IgD-negative memory B cell (primary cell): ENCODE results near the gene SHISAL2A. TPM values are rescaled to one million over a fixed set of nuclear protein-coding genes. Genes with fewer than 3 reads are reported as not detected.
A peak's percentile ranks its signal among the peaks of the same experiment; 100 is the strongest.

ENCODE experiments used
- H3K27ac Mint-ChIP-seq, 3 donors: one replicate each; pipeline ENCODE4 v1.8.0; 2020 to 2022; ENCODE audit warnings: mild to moderate bottlenecking in 3 of 3, mixed read lengths in 3 of 3, moderate library complexity in 1 of 3
- H3K27me3 Mint-ChIP-seq: one replicate; pipeline ENCODE4 v1.8.0; 2021; ENCODE audit warnings: mixed read lengths
- H3K36me3 Mint-ChIP-seq: one replicate; pipeline ENCODE4 v1.8.0; 2020; ENCODE audit warnings: mild to moderate bottlenecking, mixed read lengths
- H3K4me1 Mint-ChIP-seq, 3 donors: one replicate each; pipeline ENCODE4 v1.8.0; 2020 to 2022; ENCODE audit warnings: mixed read lengths in 3 of 3, mild to moderate bottlenecking in 1 of 3
- H3K4me3 Mint-ChIP-seq, 4 donors: one replicate each; pipeline ENCODE4 v1.8.0; 2020 to 2022; ENCODE audit warnings: mild to moderate bottlenecking in 4 of 4, mixed read lengths in 4 of 4, moderate library complexity in 3 of 4
- H3K9me3 Mint-ChIP-seq, 3 donors: one replicate each; pipeline ENCODE4 v1.8.0; 2020 to 2021; ENCODE audit warnings: mixed read lengths in 3 of 3, mild to moderate bottlenecking in 1 of 3
- polyA plus RNA-seq: library from polyadenylated mRNA; unstranded; fragments of 300-500 nt; fragmentation: Illumina TruSeq; gene quantifications from one replicate; pipeline ENCODE4 v1.2.3, GENCODE V29; 2021

The SHISAL2A gene
- polyA plus RNA-seq, 1 donor from 2014 or later: 17.6 TPM

DNA sequence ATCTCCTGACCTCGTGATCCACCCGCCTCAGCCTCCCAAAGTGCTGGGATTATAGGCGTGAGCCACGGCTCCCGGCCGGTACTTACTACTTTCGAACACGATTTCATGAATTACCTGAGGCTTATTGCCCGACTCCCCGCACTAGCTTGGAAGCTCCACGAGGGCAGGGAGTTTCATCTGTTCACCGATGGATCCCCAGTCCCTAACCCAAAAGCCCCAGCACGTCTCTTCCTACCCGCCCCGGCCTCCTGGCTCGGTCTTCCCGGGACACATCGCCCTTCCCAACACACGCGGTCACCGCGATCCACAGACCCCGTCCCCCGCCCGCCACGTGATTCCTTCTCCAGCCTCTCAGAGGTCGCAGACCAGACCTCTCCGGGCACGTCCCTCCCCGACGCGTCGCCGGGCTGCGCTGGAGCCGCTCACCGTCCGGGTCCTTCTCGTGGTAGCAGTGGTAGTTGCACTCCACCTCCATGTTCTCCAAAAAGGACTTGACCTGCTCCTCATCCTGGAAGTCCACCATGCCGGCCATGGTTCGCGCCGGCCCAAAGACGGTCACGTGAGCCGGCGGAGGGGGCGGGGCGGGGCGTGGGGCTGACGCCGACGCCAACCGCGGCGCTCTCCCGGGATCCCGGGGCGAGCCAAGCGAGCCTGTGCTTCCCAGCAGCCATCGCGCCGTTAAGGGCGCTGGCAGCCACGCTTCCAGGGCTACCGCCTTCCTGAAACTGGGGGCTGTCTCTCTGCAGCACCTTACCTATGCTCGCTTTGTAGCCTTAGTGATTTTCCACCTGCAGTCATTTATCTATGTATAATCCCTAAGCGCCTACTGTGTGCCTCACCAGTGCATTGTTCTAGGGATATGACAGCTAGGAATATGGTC is 65.1 kb downstream of the SHISAL2A start, which contains the start of gene COA7:
Gene COA7, minus strand, starts transcription at position 553 of the 880 bp plus-strand sequence. Its CDS starts 21 bp downstream, at position 532.
- Mint-ChIP-seq H3K27me3 (no peaks in the 10 kb centered on the region), H3K9me3 (no peaks in the 10 kb centered on the region), H3K36me3 (peaks cover 2% of the 10 kb centered on the region), H3K4me1 (peaks cover 17 to 33% (median 27%) of the 10 kb centered on the region in 3 donors), H3K27ac (peak within 1 kb of the TSS; percentile 91 to 93 (median 91)), H3K4me3 (peak within 1 kb of the TSS; percentile 90 to 97 (median 94))

DNA sequence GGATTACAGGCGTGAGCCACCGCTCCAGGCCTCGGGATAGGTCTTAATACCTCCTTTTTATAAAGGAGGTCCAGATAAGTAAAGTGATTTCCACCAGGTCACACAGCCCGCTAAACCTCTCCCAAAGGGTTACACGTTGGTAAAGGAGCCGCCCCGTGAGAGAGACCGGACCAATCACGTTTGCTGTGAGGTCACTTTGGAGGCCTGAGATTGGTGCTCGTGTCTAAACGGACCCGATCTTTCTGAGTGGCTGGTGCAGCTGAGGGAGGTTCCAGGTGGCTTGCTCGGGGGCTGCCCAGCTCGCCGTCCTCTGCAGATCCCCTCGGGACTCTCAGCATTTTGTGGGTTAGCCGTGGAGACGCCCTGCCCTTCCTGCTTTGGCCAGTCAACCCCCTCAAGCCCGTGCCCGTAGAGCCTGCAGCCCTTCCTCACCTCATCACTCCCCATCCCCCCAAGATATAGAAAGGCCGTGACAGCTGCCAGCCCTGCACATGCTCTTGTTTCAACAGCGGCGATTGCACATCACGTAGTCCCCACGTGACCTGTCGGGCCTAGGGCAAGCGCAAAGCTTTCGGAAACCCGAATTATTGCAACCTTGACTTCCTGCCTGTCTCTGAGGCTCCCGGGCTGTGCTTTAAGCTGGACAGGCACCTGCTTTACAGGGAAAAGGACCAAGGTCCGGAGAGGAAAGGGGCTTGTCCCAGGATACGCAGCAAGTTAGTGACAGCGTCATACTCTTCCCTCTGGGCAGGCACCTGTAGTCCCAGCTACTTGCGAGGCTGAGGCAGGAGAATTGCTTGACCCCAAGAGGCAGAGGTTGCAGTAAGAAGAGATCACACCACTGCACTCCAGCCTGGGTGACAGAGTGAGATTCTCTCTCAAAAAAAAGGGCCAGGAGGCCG is 70.2 kb downstream of the SHISAL2A start:
- Mint-ChIP-seq H3K4me3 (peak overlapping the region; percentile 83 to 94 (median 88)), H3K27me3 (peaks cover 3% of the 10 kb centered on the region), H3K36me3 (no peaks in the 10 kb centered on the region)

DNA sequence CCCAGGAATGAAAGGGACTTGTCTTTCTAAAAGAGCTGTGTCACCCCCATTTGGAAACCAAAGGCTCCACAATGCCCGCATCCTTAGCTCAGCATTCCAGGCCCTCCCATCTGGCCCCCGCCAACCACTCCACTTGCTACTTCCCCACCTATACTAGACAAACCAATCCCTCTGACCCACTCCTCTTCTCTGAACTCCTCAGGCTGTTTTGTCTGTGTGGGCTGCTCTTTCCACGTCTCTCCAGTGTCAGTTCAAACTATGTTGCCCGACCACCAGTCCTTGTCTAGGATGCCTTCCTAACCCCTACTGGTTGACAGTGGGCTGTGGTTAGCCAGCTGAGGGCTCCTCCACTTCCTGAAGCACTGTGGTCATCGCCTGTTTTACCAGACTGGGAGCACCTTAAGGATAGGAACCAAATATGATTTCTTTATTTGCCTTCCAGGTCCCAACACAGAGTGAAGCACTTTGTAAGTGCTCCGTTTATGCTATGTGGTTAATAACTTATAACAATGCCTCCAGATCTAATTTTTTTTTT is 73.2 kb downstream of the SHISAL2A start:
- Mint-ChIP-seq H3K27ac (no peak overlapping the region), H3K27me3 (peaks cover 5% of the 10 kb centered on the region), H3K4me3 (peak overlapping the region in 1 of 4 donors; percentile 50), H3K36me3 (no peaks in the 10 kb centered on the region), H3K4me1 (peaks cover 14 to 25% (median 21%) of the 10 kb centered on the region in 3 donors), H3K9me3 (peaks cover 0 to 2% (median 0%) of the 10 kb centered on the region in 3 donors)

More for the DNA sequence above, 70.2 kb downstream of the SHISAL2A start:
- Mint-ChIP-seq H3K9me3 (peaks cover 0 to 2% (median 0%) of the 10 kb centered on the region in 3 donors), H3K4me1 (peaks cover 21 to 34% (median 34%) of the 10 kb centered on the region in 3 donors), H3K27ac (peak overlapping the region; percentile 91 to 99 (median 98))

Other genes starting within 250 kb of the SHISAL2A start
- gene ORC1, start 228.7 kb upstream of the SHISAL2A start, polyA plus RNA-seq: 0.15 TPM
- gene PRPF38A, start 228.6 kb upstream of the SHISAL2A start, polyA plus RNA-seq: 35.6 TPM
- 46.3 TPM for gene TUT4, start 80.1 kb upstream of the SHISAL2A start, polyA plus RNA-seq
- gene GPX7, start 30.8 kb upstream of the SHISAL2A start, polyA plus RNA-seq: 28.3 TPM
- 7.2 TPM for gene COA7, start 65.2 kb downstream of the SHISAL2A start, polyA plus RNA-seq
- 11.8 TPM for gene ZYG11B, start 93.3 kb downstream of the SHISAL2A start, polyA plus RNA-seq
- 0.33 TPM for gene ZYG11A, start 209.6 kb downstream of the SHISAL2A start, polyA plus RNA-seq